Heart right ventricle (tissue), 16 donors: ENCODE data around the gene KLK15. TPM values are rescaled to one million over a fixed set of nuclear protein-coding genes. Genes with fewer than 3 reads are reported as not detected.

ENCODE experiments used
- ATAC-seq, 8 donors: fragments of 200-7000 bp; cut with Tn5 transposase; one replicate each; pipeline ENCODE4 v1.9.1; 2020; ENCODE audit warnings: mild to moderate bottlenecking in 8 of 8, moderate library complexity in 8 of 8, moderate number of reproducible peaks in 1 of 8
- DNase-seq, 2 donors: peaks; one replicate each; pipeline ENCODE4 v3.0.0-alpha.2; 2020
- H3K27ac ChIP-seq, 10 donors: fragments of 200-600 bp; sonication (generic) in 2 of 10; one replicate each; pipeline versions ENCODE4 v1.5.0 to v1.8.0; 2020 to 2022; ENCODE audit warnings: mild to moderate bottlenecking in 3 of 10
- H3K27me3 ChIP-seq, 7 donors: fragments of 200-600 bp; one replicate each; pipeline ENCODE4 v1.8.0; 2021 to 2022; ENCODE audit warnings: mild to moderate bottlenecking in 2 of 7
- H3K36me3 ChIP-seq, 9 donors: fragments of 200-600 bp; sonication (generic) in 1 of 9; one replicate each; pipeline versions ENCODE4 v1.5.0 to v1.8.0; 2020 to 2022; ENCODE audit warnings: mild to moderate bottlenecking in 2 of 9
- H3K4me1 ChIP-seq, 9 donors: fragments of 200-600 bp; sonication (generic) in 1 of 9; one replicate each; pipeline versions ENCODE4 v1.5.0 to v1.8.0; 2020 to 2022; ENCODE audit warnings: mild to moderate bottlenecking in 4 of 9
- H3K4me3 ChIP-seq, 10 donors: fragments of 200-600 bp; sonication (generic) in 2 of 10; one replicate each; pipeline versions ENCODE4 v1.5.0 to v1.8.0; 2020 to 2022; ENCODE audit warnings: mild to moderate bottlenecking in 7 of 10, moderate library complexity in 2 of 10
- H3K9me3 ChIP-seq, 11 donors: fragments of 200-600 bp in 10 of 11; sonication (generic) in 2 of 11; one replicate each; pipeline versions ENCODE4 v1.5.0 to v1.8.0; 2013 to 2022; ENCODE audit warnings: mild to moderate bottlenecking in 2 of 11, control low read depth in 1 of 11, moderate library complexity in 1 of 11
- WGBS, 2 donors: extraction: QIAGEN DNeasy Blood & Tissue Kit; methylation state at CpG; one replicate each; pipeline ENCODE4 v1.1.7; 2013; ENCODE audit warnings: inconsistent platforms in 1 of 2; 5-methylcytosine and 5-hydroxymethylcytosine counted together
- intact Hi-C, 10 donors: fragments of 100-400 bp; cut with DNase I; formaldehyde crosslinking; loops; one replicate each; pipeline versions ENCODE4 v1.11.1 to v1.14.2; 2022
- polyA plus RNA-seq, 2 donors: library from polyadenylated mRNA; stranded (reverse); fragments of 200-250 nt; gene quantifications; one replicate each; pipeline ENCODE4 v1.2.3, GENCODE V29; 2013
- total RNA-seq, 10 donors: library from RNA; stranded (reverse); fragmentation: NEBNext Ultra II Directional in 3 of 10; extraction: Animal tissue kit (Norgen Biotek cat#: 25700) in 3 of 10; gene quantifications; one replicate each; pipeline versions ENCODE4 v1.2.1 to v1.2.4, GENCODE V29; 2021 to 2023
- TF ChIP-seq, protein P1 (sequence below), 9 donors: fragments of 200-600 bp; sonication (generic) in 2 of 9; IDR thresholded peaks; one replicate each; pipeline versions ENCODE4 v1.5.0 to v1.8.0; 2021 to 2022; ENCODE audit warnings: antibody characterized with exemption in 9 of 9, mild to moderate bottlenecking in 5 of 9, moderate library complexity in 1 of 9
- donor health status: Arrhythmogenic right ventricular cardiomyopathy.
- donor health status: ischemic (EF 13 %, LVEDD 7.1; RV severe dilation, severe dysfunction).
- donor health status: healthy with polysubstance abuse.
- donor health status: DM: no; HTN: yes; CAD: no.
- donor health status: DM: no; HTN: no; CAD: no.
- donor health status: ischemic (EF 25% LVEDD 6.9; RV normal size, moderate dysfunction).
- donor health status: ischemic (EF 25% LVEDD 5.7; RV mildly dilated, moderate dysfunction).
- donor health status: healthy.
- donor health status: DM: yes; HTN: yes; CAD: no.
- donor health status: Ischemic cardiomyopathy.
- donor health status: ischemic (EF 35%, LVEDD 5.7; RV mildly dilated, moderate dysfunction).
- donor health status: nonischemic (EF 11% LVEDD 7.7; RV severe dilation, severe dysfunction).
- donor health status: DM: yes; HTN: yes; CAD: no.
- donor health status: PGD.
- donor health status: ischemic (EF 29% LVEDD 5.4; RV normal size, mild dysfunction).
- donor health status: nonischemic (EF 23%, LVEDD 6.1; RV moderate dilation, normal function).

The KLK15 gene
- total and polyA plus RNA-seq, 12 donors, result not detected

GRCh38 chr19:50797781-50798658 is 35.4 kb downstream of the KLK15 start:
- DNase-seq (no peak), ATAC-seq (peak in 3 of 8 donors; percentile 5 to 23 (median 10))
- Histone ChIP-seq H3K27ac (no peak overlapping the region), H3K9me3 (no peaks in the 10 kb centered on the region), H3K4me1 (peaks cover under 1 to 11% (median 9%) of the 10 kb centered on the region in 9 donors), H3K36me3 (peaks cover 0 to 66% (median 6%) of the 10 kb centered on the region in 9 donors), H3K4me3 (no peak overlapping the region), H3K27me3 (no peaks in the 10 kb centered on the region)
- TF ChIP-seq, protein P1, sequence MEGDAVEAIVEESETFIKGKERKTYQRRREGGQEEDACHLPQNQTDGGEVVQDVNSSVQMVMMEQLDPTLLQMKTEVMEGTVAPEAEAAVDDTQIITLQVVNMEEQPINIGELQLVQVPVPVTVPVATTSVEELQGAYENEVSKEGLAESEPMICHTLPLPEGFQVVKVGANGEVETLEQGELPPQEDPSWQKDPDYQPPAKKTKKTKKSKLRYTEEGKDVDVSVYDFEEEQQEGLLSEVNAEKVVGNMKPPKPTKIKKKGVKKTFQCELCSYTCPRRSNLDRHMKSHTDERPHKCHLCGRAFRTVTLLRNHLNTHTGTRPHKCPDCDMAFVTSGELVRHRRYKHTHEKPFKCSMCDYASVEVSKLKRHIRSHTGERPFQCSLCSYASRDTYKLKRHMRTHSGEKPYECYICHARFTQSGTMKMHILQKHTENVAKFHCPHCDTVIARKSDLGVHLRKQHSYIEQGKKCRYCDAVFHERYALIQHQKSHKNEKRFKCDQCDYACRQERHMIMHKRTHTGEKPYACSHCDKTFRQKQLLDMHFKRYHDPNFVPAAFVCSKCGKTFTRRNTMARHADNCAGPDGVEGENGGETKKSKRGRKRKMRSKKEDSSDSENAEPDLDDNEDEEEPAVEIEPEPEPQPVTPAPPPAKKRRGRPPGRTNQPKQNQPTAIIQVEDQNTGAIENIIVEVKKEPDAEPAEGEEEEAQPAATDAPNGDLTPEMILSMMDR (IDR thresholded peaks at IDR 0.05), result no peak
- WGBS, 2 donors, result 81 to 82% methylated on average over 18 of the region's 18 CpGs
- intact Hi-C loops, result no loop called here

- WGBS, 2 donors, result 93 to 95% methylated on average over 7 of the region's 7 CpGs
- intact Hi-C loops, result no loop called here
- no peak overlapping the region for H3K27ac ChIP-seq
- TF ChIP-seq, protein P1 (IDR thresholded peaks at IDR 0.05), result no peak
- DNase-seq (no peak), ATAC-seq (no peak)
- H3K27me3 ChIP-seq, result no peaks in the 10 kb centered on the region
- H3K9me3 ChIP-seq, result no peaks in the 10 kb centered on the region
- H3K4me1 ChIP-seq, result peaks cover 0 to 4% (median 3%) of the 10 kb centered on the region in 9 donors
- H3K4me3 ChIP-seq, result no peak overlapping the region
- peaks cover 0 to 66% (median 6%) of the 10 kb centered on the region in 9 donors for H3K36me3 ChIP-seq
Measured at GRCh38 chr19:50797429-50797780, 36.0 kb downstream of the KLK15 start.

DNA sequence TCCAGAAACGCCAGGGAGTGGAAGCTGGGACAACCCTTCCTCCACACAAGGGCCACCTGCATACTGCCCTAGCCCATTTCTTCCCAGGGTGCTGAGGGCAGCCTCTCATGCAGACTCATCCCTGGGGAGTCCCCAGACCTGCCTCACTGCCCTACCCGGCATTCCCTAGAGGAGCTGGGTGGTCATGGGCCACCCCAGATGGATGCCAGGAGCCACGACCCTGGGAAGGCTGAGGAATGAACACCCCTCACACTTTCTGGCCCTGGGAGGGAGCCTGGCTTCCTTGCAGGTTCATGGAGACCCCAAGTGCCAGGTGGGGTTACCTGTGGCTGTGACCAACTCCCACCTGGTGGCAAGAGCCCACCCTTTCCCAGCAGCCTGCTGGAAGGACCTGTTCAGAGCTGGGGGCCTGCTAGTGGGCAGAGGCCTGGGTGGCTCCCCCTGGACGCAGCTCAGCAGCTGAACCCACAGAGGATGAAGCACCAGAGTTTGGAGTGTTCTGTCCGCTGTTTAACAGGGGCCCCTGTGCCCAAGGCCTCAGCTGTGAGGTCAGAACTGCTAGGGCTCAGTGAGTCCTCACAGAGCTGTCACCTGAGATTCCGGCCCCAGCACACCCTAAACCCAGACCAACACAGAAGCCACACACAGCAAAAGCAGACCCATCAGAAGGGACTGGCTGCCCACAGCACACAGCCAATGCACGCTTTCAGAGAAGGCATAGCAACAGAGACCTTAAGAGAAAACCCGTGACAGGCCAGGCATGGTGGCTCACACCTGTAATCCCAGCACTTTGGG is 36.5 kb downstream of the KLK15 start:
- Histone ChIP-seq H3K4me3 (no peak overlapping the region), H3K27me3 (peaks cover 0 to 5% (median 0%) of the 10 kb centered on the region in 7 donors), H3K4me1 (no peaks in the 10 kb centered on the region), H3K27ac (no peak overlapping the region), H3K36me3 (peaks cover 0 to 61% (median 6%) of the 10 kb centered on the region in 9 donors), H3K9me3 (no peaks in the 10 kb centered on the region)
- 89 to 90% methylated on average over 8 of the region's 8 CpGs for WGBS, 2 donors
- ATAC-seq (no peak), DNase-seq (no peak)
- TF ChIP-seq, protein P1 (IDR thresholded peaks at IDR 0.05), result no peak
- intact Hi-C loops, result no loop called here

- no peak overlapping the region for H3K4me3 ChIP-seq
- TF ChIP-seq, protein P1 (IDR thresholded peaks at IDR 0.05), result no peak
- no peaks in the 10 kb centered on the region for H3K4me1 ChIP-seq
- no peak for DNase-seq
- no peak for ATAC-seq
- peaks cover 0 to 11% (median 0%) of the 10 kb centered on the region in 7 donors for H3K27me3 ChIP-seq
- peaks cover 0 to 54% (median 6%) of the 10 kb centered on the region in 9 donors for H3K36me3 ChIP-seq
- H3K27ac ChIP-seq, result no peak overlapping the region
- WGBS, 2 donors, result 87 to 88% methylated on average over 9 of the region's 9 CpGs
- no peaks in the 10 kb centered on the region for H3K9me3 ChIP-seq
- intact Hi-C loops, result no loop called here
Measured at GRCh38 chr19:50796128-50796633, 37.2 kb downstream of the KLK15 start.
